ENCODE results near the gene APOLD1. TPM values are rescaled to one million over a fixed set of nuclear protein-coding genes. Genes with fewer than 3 reads are reported as not detected.
A peak's percentile ranks its signal among the peaks of the same experiment; 100 is the strongest.

APOLD1 gene
- total and polyA plus RNA-seq, 2 of the 4 experiments (the other 2 are of a cell fraction) = 2.3 to 4.5 TPM

DNA sequence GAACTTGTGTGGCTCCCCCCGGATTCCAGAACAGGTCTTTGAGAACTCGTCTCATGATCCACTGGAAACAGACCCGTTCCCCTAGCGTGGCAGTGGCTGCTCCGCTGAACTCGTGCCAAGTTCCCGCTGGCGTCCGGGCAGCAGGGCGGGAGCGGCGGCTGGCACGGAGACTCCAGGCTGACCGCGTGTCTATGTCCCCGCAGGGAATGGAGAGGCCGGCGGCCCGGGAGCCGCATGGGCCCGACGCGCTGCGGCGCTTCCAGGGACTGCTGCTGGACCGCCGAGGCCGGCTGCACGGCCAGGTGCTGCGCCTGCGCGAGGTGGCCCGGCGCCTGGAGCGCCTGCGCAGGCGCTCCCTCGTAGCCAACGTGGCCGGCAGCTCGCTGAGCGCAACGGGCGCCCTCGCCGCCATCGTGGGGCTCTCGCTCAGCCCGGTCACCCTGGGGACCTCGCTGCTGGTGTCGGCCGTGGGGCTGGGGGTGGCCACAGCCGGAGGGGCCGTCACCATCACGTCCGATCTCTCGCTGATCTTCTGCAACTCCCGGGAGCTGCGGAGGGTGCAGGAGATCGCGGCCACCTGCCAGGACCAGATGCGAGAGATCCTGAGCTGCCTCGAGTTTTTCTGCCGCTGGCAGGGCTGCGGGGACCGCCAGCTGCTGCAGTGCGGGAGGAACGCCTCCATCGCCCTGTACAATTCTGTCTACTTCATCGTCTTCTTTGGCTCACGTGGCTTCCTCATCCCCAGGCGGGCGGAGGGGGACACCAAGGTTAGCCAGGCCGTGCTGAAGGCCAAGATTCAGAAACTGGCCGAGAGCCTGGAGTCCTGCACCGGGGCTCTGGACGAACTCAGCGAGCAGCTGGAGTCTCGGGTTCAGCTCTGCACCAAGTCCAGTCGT is 1.5 kb downstream of the APOLD1 start:
- Histone ChIP-seq H2BK120ac (ENCODE audit: low read depth, low read length) (peak overlapping the region; percentile 91), H2BK15ac (ENCODE audit: low read depth, low read length) (peak overlapping the region; percentile 98; the same call in 2 of the 3 replicates), H3K4me3 (ENCODE audit: insufficient read depth, low read depth, low read length) (peak overlapping the region; percentile 60), H3K56ac (ENCODE audit: extremely low read depth, insufficient read depth, low read length) (peak overlapping the region; percentile 58; the same call in 1 of the 2 replicates), H3K27ac (ENCODE audit: insufficient read depth, low read length) (peak overlapping the region; percentile 90), H3K4ac (ENCODE audit: low read depth, low read length) (peak overlapping the region; percentile 97), H3K9me1 (ENCODE audit: insufficient read depth, low read length) (peaks cover 11% of the 10 kb centered on the region; the same call in 1 of the 2 replicates), H2BK20ac (ENCODE audit: low read depth, low read length) (peak overlapping the region; percentile 63; the same call in 1 of the 2 replicates), H3K36me3 (ENCODE audit: control insufficient read depth, insufficient read depth, low read length) (no peaks in the 10 kb centered on the region), H3K9ac (ENCODE audit: low read depth, low read length) (peak overlapping the region; percentile 74), H3K4me1 (ENCODE audit: control insufficient read depth, insufficient read depth, low read length) (peaks cover 15% of the 10 kb centered on the region), H3K9me3 (ENCODE audit: control insufficient read depth, insufficient read depth, low read length) (no peaks in the 10 kb centered on the region), H4K5ac (ENCODE audit: low read depth, low read length) (peak overlapping the region; percentile 93), H4K20me1 (ENCODE audit: insufficient read depth, low read length) (no peaks in the 10 kb centered on the region), H2BK5ac (ENCODE audit: low read depth, low read length, poor library complexity, severe bottlenecking) (peak overlapping the region; percentile 90), H3K14ac (replicated peaks; ENCODE audit: low read depth, low read length) (peak overlapping the region; percentile 98), H4K8ac (ENCODE audit: low read depth in 2 of 2, low read length in 2 of 2) (peak overlapping the region; percentile 89 to 99), H3K23ac (ENCODE audit: low read depth, low read length) (peak overlapping the region; percentile 98), H3K4me2 (ENCODE audit: low read depth, low read length) (peak overlapping the region; percentile 85), H3K18ac (ENCODE audit: low read depth, low read length) (peak overlapping the region; percentile 82), H2AK9ac (replicated peaks; ENCODE audit: low read depth, low read length, poor library complexity) (peak overlapping the region; percentile 98), H3K27me3 (ENCODE audit: control insufficient read depth, insufficient read depth, low read length) (no peaks in the 10 kb centered on the region), H3K79me1 (ENCODE audit: low read depth in 1 of 2, low read length in 2 of 2) (peaks cover 13 to 40% of the 10 kb centered on the region in 2 experiments), H2AK5ac (ENCODE audit: low read depth, low read length) (peak overlapping the region; percentile 96), H4K91ac (ENCODE audit: insufficient read depth, low read depth, low read length) (peak overlapping the region; percentile 96), H2AFZ (replicated peaks; ENCODE audit: low read length, poor library complexity) (peak overlapping the region; percentile 99)
- DNase-seq (peak; percentile 81), ATAC-seq (ENCODE audit: low read depth) (peak; percentile 93)
- intact Hi-C loops (cut with micrococcal nuclease) (loop anchor here (5.0 to 10.0 kb wide), 5 partner anchors 50 to 435 kb away; no protein-coding TSS in a partner anchor), in situ Hi-C loops (cut with MboI; ENCODE audit: low sequenced_read_pairs) (no loop called here), dilution Hi-C loops (cut with HindIII; ENCODE audit: low sequenced_read_pairs, unreplicated experiment) (no loop called here)
- WGBS, 2 experiments (ENCODE audit: extremely low coverage in 2 of 2, insufficient read length in 1 of 2) = 5% methylated on average over 36 of the region's 80 CpGs; no CpG with 5 or more reads in 1 of the 2 experiments
- CTCF ChIA-PET = interaction anchor here (0.9 to 1.2 kb wide), 3 partner anchors 27 to 104 kb away, joined by 3 to 4 read pairs (median 4); partner anchors contain the start of genes DDX47 and GPRC5A
- POLR2A ChIA-PET (ENCODE audit: unreplicated experiment) = interaction anchor here (0.6 to 1.0 kb wide), 3 partner anchors 32 to 198 kb away, joined by 3 to 5 read pairs (median 3); no protein-coding TSS in a partner anchor
- no TSS peak for BruUV-seq (replicated peaks)
- TF ChIP-seq MAFK (IDR thresholded peaks at IDR 0.05; ENCODE audit: low read depth, low read length) (no peak), CHD1 (IDR thresholded peaks at IDR 0.05; ENCODE audit: low read depth, low read length) (no peak), RCOR1 (IDR thresholded peaks at IDR 0.05; ENCODE audit: insufficient replicate concordance, low read length) (no peak), SMC3 (IDR thresholded peaks at IDR 0.05; ENCODE audit: low read depth, low read length) (no peak), NFE2L2 (IDR thresholded peaks at IDR 0.05; ENCODE audit: low read depth, low read length) (no peak), FOS (IDR thresholded peaks at IDR 0.05; ENCODE audit: low read depth, low read length) (no peak), RFX5 (IDR thresholded peaks at IDR 0.05; ENCODE audit: low read depth, low read length) (no peak), MXI1 (IDR thresholded peaks at IDR 0.05; ENCODE audit: borderline replicate concordance, low read depth, low read length) (peak; percentile 82; the same call in 1 of the 2 replicates), CEBPB (IDR thresholded peaks at IDR 0.05; ENCODE audit: low read depth, low read length) (no peak), MAZ (IDR thresholded peaks at IDR 0.05; ENCODE audit: borderline replicate concordance, low read depth, low read length) (no peak), BHLHE40 (IDR thresholded peaks at IDR 0.05; ENCODE audit: low read depth, low read length) (peak; percentile 26; the same call in 1 of the 2 replicates), RAD21 (IDR thresholded peaks at IDR 0.05; ENCODE audit: low read length) (no peak)
- TF ChIP-seq, protein P1, sequence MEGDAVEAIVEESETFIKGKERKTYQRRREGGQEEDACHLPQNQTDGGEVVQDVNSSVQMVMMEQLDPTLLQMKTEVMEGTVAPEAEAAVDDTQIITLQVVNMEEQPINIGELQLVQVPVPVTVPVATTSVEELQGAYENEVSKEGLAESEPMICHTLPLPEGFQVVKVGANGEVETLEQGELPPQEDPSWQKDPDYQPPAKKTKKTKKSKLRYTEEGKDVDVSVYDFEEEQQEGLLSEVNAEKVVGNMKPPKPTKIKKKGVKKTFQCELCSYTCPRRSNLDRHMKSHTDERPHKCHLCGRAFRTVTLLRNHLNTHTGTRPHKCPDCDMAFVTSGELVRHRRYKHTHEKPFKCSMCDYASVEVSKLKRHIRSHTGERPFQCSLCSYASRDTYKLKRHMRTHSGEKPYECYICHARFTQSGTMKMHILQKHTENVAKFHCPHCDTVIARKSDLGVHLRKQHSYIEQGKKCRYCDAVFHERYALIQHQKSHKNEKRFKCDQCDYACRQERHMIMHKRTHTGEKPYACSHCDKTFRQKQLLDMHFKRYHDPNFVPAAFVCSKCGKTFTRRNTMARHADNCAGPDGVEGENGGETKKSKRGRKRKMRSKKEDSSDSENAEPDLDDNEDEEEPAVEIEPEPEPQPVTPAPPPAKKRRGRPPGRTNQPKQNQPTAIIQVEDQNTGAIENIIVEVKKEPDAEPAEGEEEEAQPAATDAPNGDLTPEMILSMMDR (conservative IDR thresholded peaks at IDR 0.05; ENCODE audit: low read depth, low read length) = no peak
- TF ChIP-seq, protein P2, sequence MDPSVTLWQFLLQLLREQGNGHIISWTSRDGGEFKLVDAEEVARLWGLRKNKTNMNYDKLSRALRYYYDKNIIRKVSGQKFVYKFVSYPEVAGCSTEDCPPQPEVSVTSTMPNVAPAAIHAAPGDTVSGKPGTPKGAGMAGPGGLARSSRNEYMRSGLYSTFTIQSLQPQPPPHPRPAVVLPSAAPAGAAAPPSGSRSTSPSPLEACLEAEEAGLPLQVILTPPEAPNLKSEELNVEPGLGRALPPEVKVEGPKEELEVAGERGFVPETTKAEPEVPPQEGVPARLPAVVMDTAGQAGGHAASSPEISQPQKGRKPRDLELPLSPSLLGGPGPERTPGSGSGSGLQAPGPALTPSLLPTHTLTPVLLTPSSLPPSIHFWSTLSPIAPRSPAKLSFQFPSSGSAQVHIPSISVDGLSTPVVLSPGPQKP (IDR thresholded peaks at IDR 0.05; ENCODE audit: borderline replicate concordance, low read depth, low read length) = no peak

All from IMR-90 (cell line).